DOHH2 (cell line): Measurements from ENCODE around the gene ETNK2.

ENCODE experiments used
- CTCF ChIP-seq: fragments of 200-600 bp; sonication (generic); IDR thresholded peaks from one replicate; pipeline ENCODE4 v1.5.1; 2014; ENCODE audit warnings: antibody characterized with exemption, mild to moderate bottlenecking, low read depth, low read length; ENCODE audit not compliant: poor library complexity, severe bottlenecking
- EZH2phosphoT487 ChIP-seq: fragments of 200-600 bp; sonication (generic); IDR thresholded peaks from 2 replicates; pipeline ENCODE4 v1.6.1; 2017; ENCODE audit warnings: borderline replicate concordance, mild to moderate bottlenecking, antibody characterized with exemption, low read length, moderate library complexity, mixed read lengths

GRCh38 chr1:204096931-204097330 is 54.9 kb downstream of the ETNK2 start:
- TF ChIP-seq CTCF (no peak), EZH2phosphoT487 (no peak)
